Mesenteric fat pad (tissue), 1 donor: Measurements from ENCODE around the gene UBE2G2. TPM values are rescaled to one million over a fixed set of nuclear protein-coding genes. Genes with fewer than 3 reads are reported as not detected.

Source experiments
- DNase-seq: peaks from one replicate; pipeline ENCODE4 v3.0.0-alpha.2; 2020; ENCODE audit warnings: low spot score
- total RNA-seq: library from RNA; stranded (reverse); fragmentation: NEBNext Ultra II Directional; extraction: Animal tissue kit (Norgen Biotek cat#: 25700); gene quantifications from one replicate; pipeline ENCODE4 v1.2.1, GENCODE V29; 2021
- donor health status: DM: yes; HTN: yes; CAD: no.

UBE2G2 gene
- total RNA-seq, 1 donor from 2014 or later, result 123 TPM

GRCh38 chr21:44752671-44753235, 48.9 kb downstream of the UBE2G2 start:
- DNase-seq, result peak; percentile 49

GRCh38 chr21:44751799-44752636, 49.6 kb downstream of the UBE2G2 start:
- DNase-seq, result peak; percentile 82

DNA sequence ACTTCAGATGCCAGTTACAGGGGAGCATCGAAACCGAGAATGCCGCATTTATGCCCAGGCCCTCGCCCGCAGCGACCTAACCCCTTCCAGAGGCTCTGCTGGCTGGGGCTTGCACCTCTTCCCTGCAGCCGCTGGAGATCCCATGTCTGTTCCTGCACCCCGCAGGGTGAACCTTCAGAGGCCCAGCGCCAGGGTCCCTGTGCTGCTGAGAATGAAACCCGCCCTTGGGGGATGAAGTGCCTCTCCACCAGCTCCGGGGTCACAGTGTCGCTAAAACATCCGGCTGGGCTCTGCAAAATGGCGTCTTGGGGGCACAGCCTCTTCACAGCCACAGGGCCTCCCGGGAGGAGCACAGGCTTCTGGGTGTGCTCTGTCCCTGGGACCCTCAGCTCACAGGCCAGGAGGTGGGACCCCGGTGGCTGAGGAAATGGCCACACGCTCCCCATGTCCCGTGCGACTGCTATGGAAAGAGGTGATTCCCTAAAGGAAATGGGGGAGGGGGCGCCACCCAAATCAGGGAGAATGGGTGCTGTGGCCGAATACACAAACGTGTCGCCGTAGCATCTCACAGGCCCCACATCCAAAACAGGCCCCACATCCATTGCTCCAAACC, 50.3 kb downstream of the UBE2G2 start:
- peak; percentile 83 for DNase-seq

GRCh38 chr21:44750675-44751025, 51.0 kb downstream of the UBE2G2 start:
- DNase-seq, result peak; percentile 30

DNA sequence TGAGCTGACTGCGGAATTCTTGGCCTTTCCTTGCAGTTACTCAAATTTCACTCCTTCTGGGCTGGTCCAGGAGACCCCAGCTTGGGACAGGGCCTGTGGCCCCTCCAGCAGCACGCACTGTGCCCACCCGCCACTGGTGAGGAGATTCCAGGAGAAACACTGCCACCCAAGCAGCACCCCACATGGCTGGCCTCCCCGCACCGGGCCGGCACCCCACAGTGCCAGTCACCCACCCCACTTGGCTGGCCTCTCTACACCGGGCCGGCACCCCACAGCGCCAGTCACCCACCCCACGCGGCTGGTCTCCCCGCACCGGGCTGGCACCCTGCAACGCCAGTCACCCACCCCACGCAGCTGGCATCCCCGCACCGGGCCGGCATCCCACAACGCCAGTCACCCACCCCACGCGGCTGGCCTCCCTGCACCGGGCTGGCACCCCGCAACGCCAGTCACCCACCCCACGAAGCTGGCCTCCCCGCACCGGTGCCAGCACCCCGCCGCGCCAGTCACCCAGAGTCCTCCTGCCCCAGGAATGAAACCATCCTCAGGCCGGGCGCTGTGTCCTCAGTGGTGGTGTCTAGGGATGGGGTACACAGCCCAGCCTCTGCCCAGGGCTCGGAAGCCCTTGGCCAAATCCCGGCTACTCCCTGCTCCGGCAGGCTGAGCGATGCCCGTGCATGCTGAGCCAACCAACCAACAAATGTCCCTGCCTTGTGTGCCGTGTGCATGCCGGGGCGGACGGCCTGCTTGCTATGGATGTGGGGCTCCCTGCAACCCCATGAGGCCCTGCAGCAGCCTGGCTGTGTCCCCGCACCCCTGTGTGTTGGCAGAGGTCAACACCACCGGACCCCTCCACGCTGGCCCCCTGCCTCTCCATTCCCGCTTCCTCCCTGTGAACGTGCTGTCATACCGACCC, 51.6 kb downstream of the UBE2G2 start:
- no peak for DNase-seq

- no peak for DNase-seq
Measured at GRCh38 chr21:44749116-44749758, 52.4 kb downstream of the UBE2G2 start.

GRCh38 chr21:44748621-44749020, 53.0 kb downstream of the UBE2G2 start:
- DNase-seq, result no peak

GRCh38 chr21:44742418-44743153, 59.0 kb downstream of the UBE2G2 start:
- DNase-seq, result no peak

- no peak for DNase-seq
Measured at GRCh38 chr21:44741921-44742320, 59.7 kb downstream of the UBE2G2 start.

- peak; percentile 35 for DNase-seq
Measured at GRCh38 chr21:44740742-44741141, 60.9 kb downstream of the UBE2G2 start.

- no peak for DNase-seq
Measured at GRCh38 chr21:44739316-44739715, 62.3 kb downstream of the UBE2G2 start.

- peak; percentile 57 for DNase-seq
Measured at GRCh38 chr21:44738621-44739020, 63.0 kb downstream of the UBE2G2 start.

DNA sequence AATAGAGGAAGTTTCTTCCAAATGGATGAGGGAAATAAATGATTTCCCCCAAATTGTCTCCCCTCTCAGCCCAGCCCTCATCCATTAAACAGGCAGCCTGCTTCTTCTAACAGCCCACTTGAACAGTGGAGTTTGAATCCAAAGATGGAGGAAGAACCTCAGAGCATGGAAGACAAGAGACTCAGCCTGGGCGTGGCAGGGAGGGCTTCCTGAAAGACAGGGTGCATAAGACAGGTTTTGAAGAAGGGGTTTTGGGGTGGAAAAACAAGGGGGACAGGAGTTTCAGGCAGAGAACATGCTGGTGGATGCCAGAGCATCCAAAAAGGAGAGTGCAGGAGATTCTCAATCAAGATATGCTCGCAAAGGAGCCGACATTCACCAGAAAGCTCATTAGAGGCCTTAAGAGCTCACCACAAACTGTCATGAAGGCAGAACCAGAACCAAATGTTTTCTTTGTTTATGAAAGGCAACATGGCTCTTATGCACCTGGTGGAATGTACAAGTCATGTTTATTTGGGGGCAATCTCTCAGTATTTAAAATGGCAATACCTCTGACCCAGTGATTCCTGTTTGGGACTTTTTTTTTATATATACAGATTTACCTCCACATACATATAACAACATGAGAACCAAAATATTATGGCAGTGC, 63.8 kb downstream of the UBE2G2 start:
- peak; percentile 30 for DNase-seq

GRCh38 chr21:44736291-44737004, 65.2 kb downstream of the UBE2G2 start:
- DNase-seq, result peak; percentile 55

- no peak for DNase-seq
Measured at GRCh38 chr21:44735821-44736220, 65.8 kb downstream of the UBE2G2 start.

DNA sequence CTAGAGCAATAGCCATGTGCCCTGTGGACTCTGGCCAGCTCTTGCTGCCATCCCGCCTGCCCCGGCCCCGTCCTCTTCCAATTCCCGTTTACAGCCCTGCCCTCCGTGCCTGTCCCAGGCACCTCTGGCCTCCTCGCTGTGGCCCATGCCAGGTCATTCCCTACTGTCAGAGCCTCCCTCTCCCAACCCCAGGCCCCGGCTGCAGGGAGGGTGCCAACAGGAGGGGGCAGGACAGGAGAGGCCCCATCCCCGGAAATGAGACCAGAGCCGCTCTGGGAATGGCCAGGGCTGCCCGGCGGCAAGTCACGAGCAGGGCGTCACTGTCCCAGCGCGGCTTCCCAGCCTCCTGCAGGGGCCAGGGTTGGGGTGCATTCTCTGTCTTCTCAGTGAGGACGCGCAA, 66.8 kb downstream of the UBE2G2 start:
- DNase-seq, result peak; percentile 79

DNA sequence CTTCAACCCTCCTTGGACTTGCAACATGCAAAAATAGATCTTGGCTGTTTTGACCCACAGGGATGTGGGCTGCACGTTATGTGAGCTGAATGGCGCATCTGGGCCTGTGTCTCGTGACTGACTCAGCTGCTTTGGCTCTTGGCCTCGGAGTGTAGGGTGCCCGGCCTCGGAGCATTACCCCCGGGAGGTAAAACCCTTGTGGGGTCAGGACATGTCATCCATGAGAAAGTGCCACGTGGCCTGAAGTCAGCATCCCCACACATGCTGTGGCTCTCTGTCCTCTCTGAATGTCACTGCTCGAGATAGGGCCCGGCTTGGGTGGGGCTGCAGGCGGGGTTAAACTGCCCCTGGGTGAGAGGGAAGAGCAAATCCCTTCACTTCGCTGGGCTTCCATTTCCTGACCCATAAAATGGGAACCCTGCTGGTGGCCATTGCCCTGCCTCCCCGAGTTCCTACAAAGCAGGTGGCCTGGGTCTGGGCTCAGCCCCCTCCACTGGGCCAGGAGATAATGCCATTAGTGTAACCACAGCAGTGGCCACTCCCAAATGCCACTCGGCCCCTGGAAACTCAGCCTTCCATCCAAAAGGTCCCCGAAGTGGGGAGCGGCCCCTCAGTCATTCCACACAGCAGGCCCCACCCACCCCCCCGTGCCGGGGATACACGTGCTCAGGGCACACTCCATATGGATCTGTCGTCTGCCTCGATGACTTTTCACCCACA, 67.4 kb downstream of the UBE2G2 start:
- peak; percentile 78 for DNase-seq

DNA sequence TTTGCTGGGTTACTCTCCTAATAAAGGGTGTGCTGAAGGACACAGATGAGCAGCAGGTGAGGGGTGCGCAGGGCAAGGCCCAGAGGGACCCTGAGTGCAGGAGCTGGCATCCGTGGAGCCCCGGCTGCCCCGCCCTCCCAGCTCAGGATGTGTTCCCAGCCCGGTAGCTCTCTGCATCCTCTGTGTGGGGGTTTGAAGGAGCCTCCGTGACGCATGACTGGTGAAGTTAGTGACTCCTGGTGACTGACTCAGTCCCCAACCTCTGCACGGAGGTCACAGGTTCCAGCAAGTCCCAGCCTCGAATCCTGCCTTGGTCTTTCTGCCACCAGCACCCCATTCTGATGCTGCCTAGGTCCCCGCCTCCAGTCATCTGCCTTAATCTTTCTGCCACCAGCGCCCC, 68.7 kb downstream of the UBE2G2 start:
- DNase-seq, result peak; percentile 73
